ENCODE measurements around the gene RPS26.
A peak's percentile ranks its signal among the peaks of the same experiment; 100 is the strongest.
"Not testable (repeated sequence)": the region's sequence is repeated elsewhere in the genome, so short reads cannot be mapped to it uniquely, and the experiment has no call there.

The RPS26 gene

GRCh38 chr12:56041552-56042429 lies at the start of gene RPS26:
TSS of gene RPS26 (plus strand) at chr12:56041918. CDS start at chr12:56042167, 249 bp downstream.
- peak; percentile 100 for DNase-seq

- DNase-seq = no peak
These were observed 48.4 kb upstream of the RPS26 start for GRCh38 chr12:55993230-55993853.

- DNase-seq = no peak
These were observed 46.4 kb upstream of the RPS26 start for GRCh38 chr12:55995366-55995765.

- DNase-seq = peak; percentile 80
These were observed 45.5 kb upstream of the RPS26 start for GRCh38 chr12:55996201-55996714.

GRCh38 chr12:55996715-55997534 lies 44.8 kb upstream of the RPS26 start, which contains the start of gene SUOX:
TSS of gene SUOX (plus strand) at chr12:55997276. CDS start at chr12:56002222, 4,946 bp downstream.
- DNase-seq = peak; percentile 97

- DNase-seq = no peak
These were observed 44.2 kb upstream of the RPS26 start for GRCh38 chr12:55997535-55997859.

- DNase-seq = not testable (repeated sequence)
These were observed 42.2 kb upstream of the RPS26 start for GRCh38 chr12:55999522-55999921.

- DNase-seq = not testable (repeated sequence)
These were observed 41.6 kb upstream of the RPS26 start for GRCh38 chr12:55999999-56000540.

GRCh38 chr12:56001487-56002100 lies 40.1 kb upstream of the RPS26 start:
- no peak for DNase-seq

- not testable (repeated sequence) for DNase-seq
These were observed 38.3 kb upstream of the RPS26 start for GRCh38 chr12:56003376-56003775.

GRCh38 chr12:56004211-56004610 lies 37.5 kb upstream of the RPS26 start:
- no peak for DNase-seq

- peak; percentile 77 for DNase-seq
These were observed 33.9 kb upstream of the RPS26 start for GRCh38 chr12:56007564-56008559.

GRCh38 chr12:56010111-56010570 lies 31.6 kb upstream of the RPS26 start:
- DNase-seq = no peak

- no peak for DNase-seq
These were observed 30.1 kb upstream of the RPS26 start for GRCh38 chr12:56011509-56012090.

GRCh38 chr12:56013482-56013881 lies 28.2 kb upstream of the RPS26 start:
- no peak for DNase-seq

GRCh38 chr12:56014205-56014604 lies 27.5 kb upstream of the RPS26 start:
- no peak for DNase-seq

GRCh38 chr12:56017181-56017580 lies 24.5 kb upstream of the RPS26 start:
- DNase-seq = no peak

GRCh38 chr12:56018356-56018755 lies 23.4 kb upstream of the RPS26 start:
- no peak for DNase-seq

- peak; percentile 65 for DNase-seq
These were observed 21.1 kb upstream of the RPS26 start, which contains the start of gene IKZF4 for GRCh38 chr12:56020423-56021184. TSS of gene IKZF4 (plus strand) at chr12:56021043. CDS start at chr12:56021494, 451 bp downstream.

Measured in NCI-H82 (cell line).